ENCODE data around the gene SYNDIG1. TPM values are rescaled to one million over a fixed set of nuclear protein-coding genes. Genes with fewer than 3 reads are reported as not detected.

The SYNDIG1 gene
- polyA plus RNA-seq, 2 of the 4 experiments (the other 2 are of a cell fraction), result 0.96 to 2.6 TPM

DNA sequence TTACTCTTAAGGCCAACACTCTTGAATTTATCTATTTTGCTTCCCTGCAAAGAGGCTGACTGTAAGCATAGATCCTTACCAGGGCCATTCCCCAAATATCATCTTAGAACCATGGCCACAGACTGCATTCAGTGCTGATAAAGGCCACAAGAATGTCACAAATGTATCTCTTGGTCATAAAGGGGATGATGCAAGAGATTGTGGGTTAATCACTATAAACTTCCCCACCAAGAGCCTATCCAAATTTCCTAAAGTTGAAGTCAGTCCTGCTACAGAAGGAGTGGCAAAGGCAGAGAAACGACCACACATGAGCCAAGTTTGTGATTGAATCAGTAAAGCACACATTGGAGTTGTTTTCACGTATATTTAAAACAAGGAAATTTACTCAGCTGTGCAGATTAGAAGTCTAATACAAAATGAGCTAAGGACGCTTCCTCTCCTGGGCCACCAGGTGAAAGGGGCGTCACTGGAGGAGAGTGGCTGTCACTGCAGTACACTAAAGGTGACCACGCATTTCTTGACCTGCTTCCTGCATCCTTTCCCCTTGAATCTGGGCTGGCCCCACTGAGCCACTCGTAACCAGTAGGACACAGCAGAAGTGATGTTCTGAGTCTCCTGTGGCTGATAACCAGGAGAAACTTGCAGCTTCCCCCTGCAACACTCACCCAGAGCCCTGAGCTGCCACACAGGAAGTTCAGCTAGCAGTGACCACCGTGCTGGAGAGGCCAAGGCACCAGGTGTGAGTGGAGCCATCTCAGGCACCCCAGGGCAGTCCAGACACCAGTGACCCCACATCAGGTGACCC, 181.9 kb downstream of the SYNDIG1 start (continued):
- TF ChIP-seq CHD4 (IDR thresholded peaks at IDR 0.05; ENCODE audit: borderline replicate concordance), result no peak
- TF ChIP-seq HOXB13 (CRISPR knock-in tag; IDR thresholded peaks at IDR 0.05; ENCODE audit: low read depth), result no peak
- TF ChIP-seq RARB (CRISPR knock-in tag; IDR thresholded peaks at IDR 0.05), result no peak
- TF ChIP-seq EHMT2 (IDR thresholded peaks at IDR 0.05; ENCODE audit: low read depth), result no peak
- peak; percentile 73 for TF ChIP-seq JUNB (IDR thresholded peaks at IDR 0.05)
- no peak for TF ChIP-seq MYC (IDR thresholded peaks at IDR 0.05; ENCODE audit: borderline replicate concordance, low read length)
- no peak for TF ChIP-seq ESRRA (IDR thresholded peaks at IDR 0.05; ENCODE audit: borderline replicate concordance, low read length)
- TF ChIP-seq JUN (IDR thresholded peaks at IDR 0.05), result peak; percentile 22 to 51; a peak in 1 of 5 replicates
- TF ChIP-seq EP300 (IDR thresholded peaks at IDR 0.05), result peak; percentile 64 to 75; a peak in 2 of 5 replicates
- TF ChIP-seq, protein P1, sequence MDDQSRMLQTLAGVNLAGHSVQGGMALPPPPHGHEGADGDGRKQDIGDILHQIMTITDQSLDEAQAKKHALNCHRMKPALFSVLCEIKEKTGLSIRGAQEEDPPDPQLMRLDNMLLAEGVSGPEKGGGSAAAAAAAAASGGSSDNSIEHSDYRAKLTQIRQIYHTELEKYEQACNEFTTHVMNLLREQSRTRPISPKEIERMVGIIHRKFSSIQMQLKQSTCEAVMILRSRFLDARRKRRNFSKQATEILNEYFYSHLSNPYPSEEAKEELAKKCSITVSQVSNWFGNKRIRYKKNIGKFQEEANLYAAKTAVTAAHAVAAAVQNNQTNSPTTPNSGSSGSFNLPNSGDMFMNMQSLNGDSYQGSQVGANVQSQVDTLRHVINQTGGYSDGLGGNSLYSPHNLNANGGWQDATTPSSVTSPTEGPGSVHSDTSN (IDR thresholded peaks at IDR 0.05), result no peak
- TF ChIP-seq ZFP36 (IDR thresholded peaks at IDR 0.05; ENCODE audit: borderline replicate concordance, partially characterized antibody), result no peak
- TF ChIP-seq TP53 (CRISPR knock-in tag; IDR thresholded peaks at IDR 0.05), result no peak
- peak; percentile 86 to 96; a peak in 3 of 4 replicates for TF ChIP-seq CEBPB (IDR thresholded peaks at IDR 0.05)
- TF ChIP-seq CBX2 (IDR thresholded peaks at IDR 0.05; ENCODE audit: borderline replicate concordance, low read depth), result no peak
- TF ChIP-seq MAFK (IDR thresholded peaks at IDR 0.05; ENCODE audit: partially characterized antibody), result no peak
- no peak for TF ChIP-seq RCOR1 (IDR thresholded peaks at IDR 0.05; ENCODE audit: low read depth, low read length)
- no peak for TF ChIP-seq E2F6 (IDR thresholded peaks at IDR 0.05; ENCODE audit: borderline replicate concordance, low read depth)
- no peak for TF ChIP-seq RFX5 (IDR thresholded peaks at IDR 0.05)
- no peak for TF ChIP-seq SREBF2 (IDR thresholded peaks at IDR 0.05)
- TF ChIP-seq SMC3 (IDR thresholded peaks at IDR 0.05), result peak; percentile 34; the same call in 1 of the 3 replicates
- TF ChIP-seq MAZ (IDR thresholded peaks at IDR 0.05; ENCODE audit: borderline replicate concordance, low read depth, low read length), result no peak
- no peak for TF ChIP-seq USF2 (IDR thresholded peaks at IDR 0.05)
- TF ChIP-seq, protein P2, sequence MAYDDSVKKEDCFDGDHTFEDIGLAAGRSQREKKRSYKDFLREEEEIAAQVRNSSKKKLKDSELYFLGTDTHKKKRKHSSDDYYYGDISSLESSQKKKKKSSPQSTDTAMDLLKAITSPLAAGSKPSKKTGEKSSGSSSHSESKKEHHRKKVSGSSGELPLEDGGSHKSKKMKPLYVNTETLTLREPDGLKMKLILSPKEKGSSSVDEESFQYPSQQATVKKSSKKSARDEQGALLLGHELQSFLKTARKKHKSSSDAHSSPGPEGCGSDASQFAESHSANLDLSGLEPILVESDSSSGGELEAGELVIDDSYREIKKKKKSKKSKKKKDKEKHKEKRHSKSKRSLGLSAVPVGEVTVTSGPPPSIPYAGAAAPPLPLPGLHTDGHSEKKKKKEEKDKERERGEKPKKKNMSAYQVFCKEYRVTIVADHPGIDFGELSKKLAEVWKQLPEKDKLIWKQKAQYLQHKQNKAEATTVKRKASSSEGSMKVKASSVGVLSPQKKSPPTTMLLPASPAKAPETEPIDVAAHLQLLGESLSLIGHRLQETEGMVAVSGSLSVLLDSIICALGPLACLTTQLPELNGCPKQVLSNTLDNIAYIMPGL (CRISPR knock-in tag; IDR thresholded peaks at IDR 0.05; ENCODE audit: borderline replicate concordance), result no peak
- TF ChIP-seq CHD2 (IDR thresholded peaks at IDR 0.05; ENCODE audit: low read length, partially characterized antibody), result no peak
- no peak for TF ChIP-seq HOXA7 (CRISPR knock-in tag; IDR thresholded peaks at IDR 0.05)
